Fibroblast of lung (primary cell): ENCODE measurements around the gene UTP25. TPM values are rescaled to one million over a fixed set of nuclear protein-coding genes. Genes with fewer than 3 reads are reported as not detected.
A peak's percentile ranks its signal among the peaks of the same experiment; 100 is the strongest.

ENCODE experiments used
- DNase-seq, 2 donors: peaks; one replicate each; pipeline versions ENCODE4 v3.0.0 to v3.0.0-alpha.2; 2010; ENCODE audit warnings: low read depth in 2 of 2
- H2AFZ ChIP-seq: 2 replicates; pipeline ENCODE4 v1.5.1; 2012; ENCODE audit warnings: low read length, control low read depth, inconsistent platforms
- H3K27ac ChIP-seq: 2 replicates; pipeline ENCODE4 v1.5.1; 2011; ENCODE audit warnings: low read length, control low read depth; ENCODE audit not compliant: insufficient read depth
- H3K27me3 ChIP-seq: 2 replicates; pipeline ENCODE4 v1.5.1; 2011; ENCODE audit warnings: mild to moderate bottlenecking, low read length; ENCODE audit not compliant: control insufficient read depth, insufficient read depth
- H3K36me3 ChIP-seq: 2 replicates; pipeline ENCODE4 v1.5.1; 2011; ENCODE audit warnings: low read length; ENCODE audit not compliant: control insufficient read depth, insufficient read depth
- H3K4me1 ChIP-seq: 2 replicates; pipeline ENCODE4 v1.5.1; 2011; ENCODE audit warnings: low read length; ENCODE audit not compliant: control insufficient read depth, insufficient read depth; ENCODE audit errors: extremely low read depth
- H3K4me2 ChIP-seq: 2 replicates; pipeline ENCODE4 v1.5.1; 2011; ENCODE audit warnings: low read length, control low read depth; ENCODE audit not compliant: insufficient read depth; ENCODE audit errors: extremely low read depth
- H3K4me3 ChIP-seq, 4 experiments: fragments of 200-600 bp in 1 of 4; sonication (generic) in 1 of 4; replicated peaks in 1 of 4; 2 replicates each; pipeline ENCODE4 v1.5.1; 2011 to 2016; ENCODE audit warnings: low read length in 4 of 4, low read depth in 3 of 4, mild to moderate bottlenecking in 3 of 4, control low read depth in 2 of 4, inconsistent platforms in 1 of 4, mixed read lengths in 1 of 4; ENCODE audit not compliant: insufficient read depth in 1 of 4; ENCODE audit errors: control extremely low read depth in 1 of 4
- H3K79me2 ChIP-seq: 2 replicates; pipeline ENCODE4 v1.5.1; 2012; ENCODE audit warnings: mild to moderate bottlenecking, low read length, inconsistent platforms; ENCODE audit not compliant: control insufficient read depth, insufficient read depth
- H3K9ac ChIP-seq: 2 replicates; pipeline ENCODE4 v1.5.1; 2011; ENCODE audit warnings: mild to moderate bottlenecking, low read length, control low read depth; ENCODE audit not compliant: insufficient read depth
- H3K9me3 ChIP-seq: 2 replicates; pipeline ENCODE4 v1.5.1; 2012; ENCODE audit warnings: low read depth, low read length; ENCODE audit not compliant: control insufficient read depth, insufficient read depth
- H4K20me1 ChIP-seq: 2 replicates; pipeline ENCODE4 v1.5.1; 2011; ENCODE audit warnings: low read length; ENCODE audit not compliant: control insufficient read depth, insufficient read depth; ENCODE audit errors: extremely low read depth
- EZH2 ChIP-seq: IDR thresholded peaks from 2 replicates; pipeline ENCODE4 v1.5.1; 2012; ENCODE audit warnings: low read length, control low read depth, mild to moderate bottlenecking; ENCODE audit errors: missing control alignments
- polyA plus RNA-seq, 2 donors: library from polyadenylated mRNA; depleted of rRNA in 1 of 2; stranded (reverse) in 1 of 2; unstranded in 1 of 2; fragments of >200 nt; gene quantifications; 2 replicates each; pipeline ENCODE4 v1.2.1, GENCODE V29; 2011 to 2012; ENCODE audit warnings: missing spikeins in 1 of 2
- total RNA-seq: library from RNA; depleted of rRNA; stranded (reverse); fragments of >200 nt; gene quantifications from 2 replicates; pipeline ENCODE4 v1.2.1, GENCODE V29; 2014
- TF ChIP-seq, protein P1 (sequence below), 2 donors: IDR thresholded peaks in 1 of 2; conservative IDR thresholded peaks in 1 of 2; 1 replicate in 1 of 2; 2 replicates in 1 of 2; pipeline ENCODE4 v1.5.1; 2011 to 2012; ENCODE audit warnings: low read length in 2 of 2, control low read depth in 1 of 2, inconsistent platforms in 1 of 2, low read depth in 1 of 2, mild to moderate bottlenecking in 1 of 2

Gene UTP25
- total and polyA plus RNA-seq, 2 donors (not counting 1 experiment from before 2014, with no cell fraction given), result 10.4 to 12.3 TPM

DNA sequence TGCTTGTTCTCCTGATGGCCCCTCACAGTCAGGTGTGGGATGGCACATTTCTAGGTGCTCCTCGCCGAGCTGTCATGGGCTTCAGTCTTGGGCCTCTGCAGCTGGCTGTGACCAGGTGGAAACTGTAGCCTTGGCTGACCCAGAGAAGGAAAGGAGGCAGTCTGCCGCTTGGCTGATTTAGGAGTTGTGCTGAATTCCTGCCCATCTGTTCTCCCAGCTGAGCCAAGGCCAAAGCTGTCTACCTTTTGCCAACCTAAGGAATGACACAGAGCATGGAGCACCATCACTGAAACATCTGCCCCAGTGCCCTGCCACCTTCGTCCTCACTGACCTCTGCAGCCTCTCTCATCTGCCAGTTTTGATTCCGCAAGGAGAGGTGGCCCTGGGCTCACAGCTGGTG is 27.9 kb downstream of the UTP25 start:
- Histone ChIP-seq H3K27me3 (no peaks in the 10 kb centered on the region), H3K79me2 (no peaks in the 10 kb centered on the region), H3K27ac (no peak overlapping the region), H3K4me2 (no peak overlapping the region), H3K9ac (no peak overlapping the region), H2AFZ (no peak overlapping the region), H4K20me1 (no peaks in the 10 kb centered on the region), H3K9me3 (no peaks in the 10 kb centered on the region), H3K36me3 (peaks cover 2% of the 10 kb centered on the region), H3K4me1 (no peaks in the 10 kb centered on the region), H3K4me3 (no peak overlapping the region)
- no peak for TF ChIP-seq EZH2
- TF ChIP-seq, protein P1, sequence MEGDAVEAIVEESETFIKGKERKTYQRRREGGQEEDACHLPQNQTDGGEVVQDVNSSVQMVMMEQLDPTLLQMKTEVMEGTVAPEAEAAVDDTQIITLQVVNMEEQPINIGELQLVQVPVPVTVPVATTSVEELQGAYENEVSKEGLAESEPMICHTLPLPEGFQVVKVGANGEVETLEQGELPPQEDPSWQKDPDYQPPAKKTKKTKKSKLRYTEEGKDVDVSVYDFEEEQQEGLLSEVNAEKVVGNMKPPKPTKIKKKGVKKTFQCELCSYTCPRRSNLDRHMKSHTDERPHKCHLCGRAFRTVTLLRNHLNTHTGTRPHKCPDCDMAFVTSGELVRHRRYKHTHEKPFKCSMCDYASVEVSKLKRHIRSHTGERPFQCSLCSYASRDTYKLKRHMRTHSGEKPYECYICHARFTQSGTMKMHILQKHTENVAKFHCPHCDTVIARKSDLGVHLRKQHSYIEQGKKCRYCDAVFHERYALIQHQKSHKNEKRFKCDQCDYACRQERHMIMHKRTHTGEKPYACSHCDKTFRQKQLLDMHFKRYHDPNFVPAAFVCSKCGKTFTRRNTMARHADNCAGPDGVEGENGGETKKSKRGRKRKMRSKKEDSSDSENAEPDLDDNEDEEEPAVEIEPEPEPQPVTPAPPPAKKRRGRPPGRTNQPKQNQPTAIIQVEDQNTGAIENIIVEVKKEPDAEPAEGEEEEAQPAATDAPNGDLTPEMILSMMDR (conservative IDR thresholded peaks at IDR 0.05 in 1 of 2, IDR thresholded peaks at IDR 0.05 in 1 of 2; ENCODE audit: low read depth in 1 of 2, low read length in 2 of 2), result no peak
- no peak for DNase-seq

DNA sequence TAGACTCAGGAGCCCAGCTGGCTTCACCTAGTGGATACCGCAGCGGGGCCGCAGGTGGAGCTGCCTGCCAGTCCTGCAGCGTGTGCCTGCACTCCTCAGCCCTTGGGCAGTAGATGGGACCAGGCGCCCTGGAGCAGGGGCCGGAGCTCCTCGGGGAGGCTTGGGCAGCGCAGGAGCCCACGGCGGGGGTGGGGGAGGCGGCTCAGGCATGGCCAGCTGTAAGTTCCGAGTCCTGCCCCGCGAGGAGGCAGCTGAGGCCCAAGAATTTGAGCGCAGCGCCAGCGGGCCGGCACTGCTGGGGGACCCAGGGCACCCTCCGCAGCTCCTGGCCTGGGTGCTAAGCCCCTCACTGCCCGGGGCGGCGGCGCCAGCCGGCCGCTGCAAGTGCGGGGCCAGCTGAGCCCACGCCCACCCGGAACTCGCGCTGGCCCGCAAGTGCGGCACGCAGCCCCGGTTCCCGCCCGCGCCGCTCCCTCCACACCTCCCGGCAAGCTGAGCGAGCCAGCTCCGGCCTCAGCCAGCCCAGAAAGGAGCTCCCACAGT is 30.9 kb downstream of the UTP25 start:
- no peak overlapping the region for H2AFZ ChIP-seq
- no peaks in the 10 kb centered on the region for H3K4me1 ChIP-seq
- TF ChIP-seq, protein P1 (conservative IDR thresholded peaks at IDR 0.05 in 1 of 2, IDR thresholded peaks at IDR 0.05 in 1 of 2; ENCODE audit: low read depth in 1 of 2, low read length in 2 of 2), result no peak
- no peak for TF ChIP-seq EZH2
- H3K4me3 ChIP-seq, result no peak overlapping the region
- no peaks in the 10 kb centered on the region for H3K9me3 ChIP-seq
- H3K79me2 ChIP-seq, result no peaks in the 10 kb centered on the region
- H3K27me3 ChIP-seq, result peaks cover 3% of the 10 kb centered on the region
- H3K9ac ChIP-seq, result no peak overlapping the region
- no peaks in the 10 kb centered on the region for H4K20me1 ChIP-seq
- no peak for DNase-seq
- no peak overlapping the region for H3K27ac ChIP-seq
- H3K36me3 ChIP-seq, result peaks cover 2% of the 10 kb centered on the region
- H3K4me2 ChIP-seq, result no peak overlapping the region

DNA sequence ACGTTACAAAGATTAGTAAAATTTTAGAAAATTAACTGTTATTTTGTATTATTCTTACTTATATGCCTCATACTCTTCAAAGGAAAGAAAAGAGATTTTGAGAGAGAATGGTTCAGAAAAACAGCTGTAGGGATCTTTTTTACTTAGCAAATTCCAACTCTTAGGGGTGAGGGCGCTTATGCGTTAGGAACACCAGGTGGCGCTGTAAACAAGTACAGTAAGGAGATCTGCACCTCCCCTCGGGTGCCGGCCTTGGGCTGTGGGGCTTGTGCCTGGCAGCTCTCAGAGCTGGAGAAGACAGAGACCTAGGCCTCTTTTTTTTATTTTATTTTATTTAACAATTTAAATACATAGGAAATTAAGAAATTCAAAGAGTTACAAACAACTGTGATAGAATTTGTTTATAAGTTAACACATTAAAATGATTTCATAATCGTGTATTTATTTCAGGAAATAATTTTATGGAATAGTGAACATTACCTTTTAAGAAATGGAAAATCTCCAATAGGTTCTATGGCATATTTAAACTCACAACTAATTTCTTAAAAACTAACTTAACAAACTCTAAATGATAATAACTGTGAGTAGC is 32.6 kb downstream of the UTP25 start:
- no peaks in the 10 kb centered on the region for H4K20me1 ChIP-seq
- H3K4me3 ChIP-seq, result no peak overlapping the region
- no peak overlapping the region for H3K4me2 ChIP-seq
- no peak overlapping the region for H3K27ac ChIP-seq
- peaks cover 3% of the 10 kb centered on the region for H3K27me3 ChIP-seq
- H3K36me3 ChIP-seq, result peaks cover 2% of the 10 kb centered on the region
- no peaks in the 10 kb centered on the region for H3K4me1 ChIP-seq
- H3K79me2 ChIP-seq, result no peaks in the 10 kb centered on the region
- H3K9ac ChIP-seq, result no peak overlapping the region
- peak; percentile 77 to 92 for DNase-seq
- H3K9me3 ChIP-seq, result no peaks in the 10 kb centered on the region
- H2AFZ ChIP-seq, result no peak overlapping the region
- TF ChIP-seq, protein P1 (conservative IDR thresholded peaks at IDR 0.05 in 1 of 2, IDR thresholded peaks at IDR 0.05 in 1 of 2; ENCODE audit: low read depth in 1 of 2, low read length in 2 of 2), result peak; percentile 92 to 95
- TF ChIP-seq EZH2, result no peak
